Adrenal gland (tissue), 12 donors: ENCODE measurements around the gene LRRC4. TPM values are rescaled to one million over a fixed set of nuclear protein-coding genes. Genes with fewer than 3 reads are reported as not detected.

Source experiments
- DNase-seq, 7 donors: peaks; one replicate each; pipeline ENCODE4 v3.0.0-alpha.2; 2019 to 2020
- H3K27ac ChIP-seq, 5 donors: fragments of 200-600 bp; sonication (generic) in 4 of 5; 1 replicate in 3 of 5; 2 replicates in 2 of 5; pipeline versions ENCODE4 v1.5.1 to v1.8.0; 2016 to 2020; ENCODE audit warnings: mild to moderate bottlenecking in 1 of 5
- H3K27me3 ChIP-seq: fragments of 200-600 bp; 2 replicates; pipeline ENCODE4 v1.8.0; 2021
- H3K36me3 ChIP-seq, 2 donors: fragments of 200-600 bp; replicated peaks in 1 of 2; 1 replicate in 1 of 2; 2 replicates in 1 of 2; pipeline versions ENCODE4 v1.5.1 to v1.8.0; 2018 to 2022
- H3K4me1 ChIP-seq, 2 donors: fragments of 200-600 bp; replicated peaks in 1 of 2; 1 replicate in 1 of 2; 2 replicates in 1 of 2; pipeline versions ENCODE4 v1.5.1 to v1.8.0; 2018 to 2021
- H3K4me3 ChIP-seq, 4 donors: fragments of 200-600 bp; sonication (generic) in 3 of 4; one replicate each; pipeline ENCODE4 v1.5.1; 2016 to 2018
- H3K9me3 ChIP-seq, 3 donors: fragments of 200-600 bp; sonication (generic) in 1 of 3; replicated peaks in 1 of 3; 1 replicate in 2 of 3; 2 replicates in 1 of 3; pipeline versions ENCODE4 v1.5.1 to v1.8.0; 2016 to 2021
- CTCF ChIP-seq, 6 experiments: fragments of 450-650 bp in 4 of 6; fragments of 200-600 bp in 2 of 6; sonication (generic) in 1 of 6; IDR thresholded peaks; 1 replicate in 5 of 6; 2 replicates in 1 of 6; pipeline versions ENCODE4 v1.5.1 to v1.8.0; 2016 to 2021; ENCODE audit warnings: antibody characterized with exemption in 6 of 6, mild to moderate bottlenecking in 2 of 6, moderate library complexity in 1 of 6
- POLR2A ChIP-seq, 2 donors: fragments of 450-650 bp; IDR thresholded peaks; one replicate each; pipeline ENCODE4 v1.6.1; 2017; ENCODE audit warnings: antibody characterized with exemption in 2 of 2, mild to moderate bottlenecking in 2 of 2, moderate library complexity in 1 of 2
- WGBS, 4 donors: extraction: QIAGEN DNeasy Blood & Tissue Kit in 2 of 4; methylation state at CpG; one replicate each; pipeline versions ENCODE4 v1.1.5 to v1.1.7; 2013 to 2017; 5-methylcytosine and 5-hydroxymethylcytosine counted together
- intact Hi-C, 2 donors: fragments of 100-400 bp; cut with DNase I; formaldehyde crosslinking; loops; one replicate each; pipeline versions ENCODE4 v1.14.1 to v1.15.0; 2022 to 2023
- polyA plus RNA-seq, 3 donors: library from polyadenylated mRNA; stranded (reverse); fragments of 200-250 nt in 2 of 3; fragments of 350-450 nt in 1 of 3; fragmentation: Illumina TruSeq in 1 of 3; extraction: RNeasy Lipid Tissue Mini Kit (QIAGEN cat#74804) in 1 of 3; gene quantifications; one replicate each; pipeline ENCODE4 v1.2.3, GENCODE V29; 2013 to 2014
- total RNA-seq, 9 donors: library from RNA; depleted of rRNA in 4 of 9; stranded (reverse); fragments of >200 nt in 4 of 9; fragments of 120-200 nt in 1 of 9; fragmentation: NEBNext Ultra II Directional in 1 of 9; extraction: Animal tissue kit (Norgen Biotek cat#: 25700) in 1 of 9; gene quantifications; one replicate each; pipeline versions ENCODE4 v1.1.0 to v1.2.4, GENCODE V29; 2013 to 2023
- donor health status: healthy with polysubstance abuse.
- donor health status: Bipolar disorder and iron deficiency.
- donor health status: DM: yes; HTN: yes; CAD: no.
- donor health status: DM: no; HTN: no; CAD: no.
- donor health status: DM: no; HTN: no; CAD: no.
- donor health status: DM: yes; HTN: yes; CAD: no.

LRRC4 gene
- total and polyA plus RNA-seq, 12 donors = 2.2 to 23.7 (median 8.4) TPM

- H3K27me3 ChIP-seq = no peaks in the 10 kb centered on the region
- H3K9me3 ChIP-seq = no peaks in the 10 kb centered on the region
- intact Hi-C loops = no loop called here
- no peaks in the 10 kb centered on the region for H3K36me3 ChIP-seq
- H3K4me3 ChIP-seq = no peak overlapping the region
- WGBS, 4 donors = 94 to 96% (median 95%) methylated on average over 10 of the region's 10 CpGs
- no peaks in the 10 kb centered on the region for H3K4me1 ChIP-seq
- H3K27ac ChIP-seq = no peak overlapping the region
- no peak for DNase-seq
- TF ChIP-seq POLR2A (IDR thresholded peaks at IDR 0.05) = no peak
- no peak for TF ChIP-seq CTCF (IDR thresholded peaks at IDR 0.05)
Observed at GRCh38 chr7:128066395-128066794, 35.2 kb upstream of the LRRC4 start.

GRCh38 chr7:128065872-128066271 lies 34.6 kb upstream of the LRRC4 start:
- intact Hi-C loops = no loop called here
- H3K27me3 ChIP-seq = no peaks in the 10 kb centered on the region
- H3K4me3 ChIP-seq = no peak overlapping the region
- no peaks in the 10 kb centered on the region for H3K9me3 ChIP-seq
- no peaks in the 10 kb centered on the region for H3K36me3 ChIP-seq
- H3K4me1 ChIP-seq = no peaks in the 10 kb centered on the region
- WGBS, 4 donors = 80 to 97% (median 87%) methylated on average over 2 to 7 of the region's 7 CpGs
- no peak for DNase-seq
- no peak for TF ChIP-seq POLR2A (IDR thresholded peaks at IDR 0.05)
- no peak for TF ChIP-seq CTCF (IDR thresholded peaks at IDR 0.05)
- no peak overlapping the region for H3K27ac ChIP-seq

GRCh38 chr7:128063088-128063487 lies 31.9 kb upstream of the LRRC4 start:
- no peaks in the 10 kb centered on the region for H3K27me3 ChIP-seq
- H3K4me1 ChIP-seq = no peaks in the 10 kb centered on the region
- H3K36me3 ChIP-seq = no peaks in the 10 kb centered on the region
- intact Hi-C loops = no loop called here
- H3K27ac ChIP-seq = no peak overlapping the region
- TF ChIP-seq CTCF (IDR thresholded peaks at IDR 0.05) = no peak
- TF ChIP-seq POLR2A (IDR thresholded peaks at IDR 0.05) = no peak
- H3K4me3 ChIP-seq = no peak overlapping the region
- no peaks in the 10 kb centered on the region for H3K9me3 ChIP-seq
- DNase-seq = no peak
- WGBS, 4 donors = 87 to 94% (median 88%) methylated on average over 6 to 8 of the region's 8 CpGs

GRCh38 chr7:128060018-128060417 lies 28.8 kb upstream of the LRRC4 start:
- Histone ChIP-seq H3K4me1 (no peaks in the 10 kb centered on the region), H3K36me3 (no peaks in the 10 kb centered on the region), H3K4me3 (no peak overlapping the region), H3K27ac (no peak overlapping the region), H3K27me3 (no peaks in the 10 kb centered on the region), H3K9me3 (no peaks in the 10 kb centered on the region)
- DNase-seq = no peak
- WGBS, 4 donors = 84 to 95% (median 90%) methylated on average over 3 of the region's 3 CpGs
- TF ChIP-seq CTCF (IDR thresholded peaks at IDR 0.05) = no peak
- TF ChIP-seq POLR2A (IDR thresholded peaks at IDR 0.05) = no peak
- intact Hi-C loops = no loop called here
